ENCODE results near the gene SPOUT1.

The SPOUT1 gene

DNA sequence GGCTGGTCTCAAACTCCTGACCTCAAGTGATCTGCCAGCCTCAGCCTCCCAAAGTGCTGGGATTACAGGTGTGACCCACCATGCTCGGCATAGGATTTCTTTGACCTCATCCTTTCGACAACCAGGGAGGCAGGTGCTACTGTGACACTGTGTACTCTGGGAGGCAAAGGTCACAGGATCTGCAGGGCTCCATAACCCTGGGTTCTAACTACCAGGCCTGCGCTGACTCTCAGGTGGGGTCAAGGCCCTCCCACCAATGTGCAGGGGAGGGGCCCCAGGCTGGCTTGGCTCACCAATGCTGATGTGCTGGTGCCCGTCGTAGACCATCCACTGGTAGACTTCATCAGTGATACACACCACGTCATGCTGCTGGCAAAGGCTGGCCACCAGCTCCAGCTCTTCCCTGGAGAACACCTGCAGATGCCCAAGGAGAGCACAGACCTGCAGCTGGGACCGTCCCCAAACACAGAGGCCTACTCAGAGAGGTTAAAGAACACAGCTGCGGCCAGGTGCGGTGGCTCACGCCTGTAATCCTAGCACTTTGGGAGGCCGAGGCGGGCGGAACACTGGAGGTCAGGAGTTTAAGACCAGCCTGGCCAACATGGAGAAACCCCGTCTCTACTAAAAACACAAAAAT is 7.0 kb upstream of the SPOUT1 start:
- DNase-seq (ENCODE audit: low read depth, low spot score): no peak

GRCh38 chr9:128835246-128836210 is 5.9 kb upstream of the SPOUT1 start:
- DNase-seq (ENCODE audit: low read depth, low spot score): no peak

DNA sequence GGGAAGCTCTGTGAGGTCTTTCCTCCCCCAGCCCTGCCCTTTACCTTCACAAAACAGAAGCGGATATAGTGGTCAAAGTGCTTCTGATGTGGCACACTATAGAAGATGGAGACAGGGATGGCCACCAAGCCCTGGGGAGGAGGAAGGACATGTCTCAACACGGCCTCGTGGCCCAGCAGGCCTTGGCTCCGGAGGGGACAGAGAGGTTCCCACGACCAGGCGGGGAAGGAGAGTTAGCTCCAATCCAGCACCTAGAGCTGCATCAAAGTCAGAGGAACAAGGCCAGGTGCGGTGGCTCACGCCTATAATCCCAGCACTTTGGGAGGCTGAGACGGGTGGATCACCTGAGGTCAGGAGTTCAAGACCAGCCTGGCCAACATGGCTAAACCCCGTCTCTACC is 4.1 kb upstream of the SPOUT1 start:
- no peak for DNase-seq (ENCODE audit: low read depth, low spot score)

- no peak for DNase-seq (ENCODE audit: low read depth, low spot score)
Measured at GRCh38 chr9:128828719-128829452, 708 bp downstream of the SPOUT1 start.

DNA sequence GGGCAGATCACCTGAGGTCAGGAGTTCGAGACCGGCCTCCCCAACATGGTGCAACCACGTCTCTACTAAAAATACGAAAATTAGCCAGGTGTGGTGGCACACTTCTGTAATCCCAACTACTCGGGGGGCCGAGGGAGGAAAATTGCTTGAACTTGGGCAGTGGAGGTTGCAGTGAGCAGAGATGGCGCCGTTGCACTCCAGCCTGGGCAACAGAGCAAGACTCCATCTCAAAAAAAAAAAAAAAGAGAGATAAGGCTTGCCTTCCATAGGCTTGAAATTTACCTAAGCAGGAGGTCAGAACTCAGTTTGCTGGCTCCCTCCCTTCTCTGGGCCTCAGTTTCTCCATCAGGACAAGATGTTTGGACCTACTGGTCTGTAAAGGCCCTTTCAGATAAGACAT is 1.3 kb downstream of the SPOUT1 start:
- no peak for DNase-seq (ENCODE audit: low read depth, low spot score)

GRCh38 chr9:128825923-128826700 is 3.5 kb downstream of the SPOUT1 start:
- no peak for DNase-seq (ENCODE audit: low read depth, low spot score)

- DNase-seq (ENCODE audit: low read depth, low spot score): no peak
Measured at GRCh38 chr9:128824911-128825310, 4.7 kb downstream of the SPOUT1 start.

- DNase-seq (ENCODE audit: low read depth, low spot score): no peak
Measured at GRCh38 chr9:128823903-128824406, 5.6 kb downstream of the SPOUT1 start.

GRCh38 chr9:128823362-128823902 is 6.2 kb downstream of the SPOUT1 start:
- no peak for DNase-seq (ENCODE audit: low read depth, low spot score)

GRCh38 chr9:128822407-128823042 is 7.1 kb downstream of the SPOUT1 start:
- no peak for DNase-seq (ENCODE audit: low read depth, low spot score)

DNA sequence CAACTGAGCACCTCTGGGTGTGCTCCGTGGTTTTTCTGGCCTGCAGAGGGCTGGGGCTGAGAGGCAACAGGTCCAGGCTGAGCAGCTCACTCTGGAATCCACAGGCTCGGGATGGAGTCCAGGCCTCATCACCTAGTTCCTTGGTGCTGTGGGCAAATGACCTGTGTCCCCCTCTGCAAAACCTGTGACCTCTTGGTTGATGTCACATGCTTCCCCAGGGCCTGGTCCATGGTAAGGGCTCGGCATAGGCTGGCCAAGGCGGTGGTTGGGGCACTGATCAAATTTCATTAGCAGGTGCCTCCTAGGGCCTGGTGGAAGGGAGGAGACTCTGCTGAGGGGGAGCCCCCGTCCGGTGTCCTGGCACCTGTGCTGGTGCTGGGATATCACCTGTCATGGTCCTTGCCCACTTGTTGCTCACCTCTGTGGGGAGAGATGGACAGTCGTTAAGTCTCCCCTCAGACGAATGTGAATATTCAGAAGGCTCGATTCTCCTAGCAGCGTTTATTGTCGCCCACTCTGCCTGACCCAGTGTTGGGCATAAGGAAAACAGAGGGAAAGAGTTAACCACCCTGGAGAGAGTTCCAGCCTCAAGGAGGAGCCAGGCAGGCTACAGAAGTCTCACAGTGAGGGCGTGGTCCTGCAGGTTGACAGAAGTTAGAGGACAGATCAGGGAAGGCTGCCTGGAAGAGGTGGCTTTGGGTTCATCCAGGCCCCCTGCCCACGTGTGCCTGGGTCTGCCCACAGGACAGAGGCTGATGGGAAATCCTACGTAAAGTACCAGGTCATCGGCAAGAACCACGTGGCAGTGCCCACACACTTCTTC is 7.8 kb downstream of the SPOUT1 start:
- no peak for DNase-seq (ENCODE audit: low read depth, low spot score)

GRCh38 chr9:128820665-128821583 is 8.7 kb downstream of the SPOUT1 start:
- DNase-seq (ENCODE audit: low read depth, low spot score): no peak

DNA sequence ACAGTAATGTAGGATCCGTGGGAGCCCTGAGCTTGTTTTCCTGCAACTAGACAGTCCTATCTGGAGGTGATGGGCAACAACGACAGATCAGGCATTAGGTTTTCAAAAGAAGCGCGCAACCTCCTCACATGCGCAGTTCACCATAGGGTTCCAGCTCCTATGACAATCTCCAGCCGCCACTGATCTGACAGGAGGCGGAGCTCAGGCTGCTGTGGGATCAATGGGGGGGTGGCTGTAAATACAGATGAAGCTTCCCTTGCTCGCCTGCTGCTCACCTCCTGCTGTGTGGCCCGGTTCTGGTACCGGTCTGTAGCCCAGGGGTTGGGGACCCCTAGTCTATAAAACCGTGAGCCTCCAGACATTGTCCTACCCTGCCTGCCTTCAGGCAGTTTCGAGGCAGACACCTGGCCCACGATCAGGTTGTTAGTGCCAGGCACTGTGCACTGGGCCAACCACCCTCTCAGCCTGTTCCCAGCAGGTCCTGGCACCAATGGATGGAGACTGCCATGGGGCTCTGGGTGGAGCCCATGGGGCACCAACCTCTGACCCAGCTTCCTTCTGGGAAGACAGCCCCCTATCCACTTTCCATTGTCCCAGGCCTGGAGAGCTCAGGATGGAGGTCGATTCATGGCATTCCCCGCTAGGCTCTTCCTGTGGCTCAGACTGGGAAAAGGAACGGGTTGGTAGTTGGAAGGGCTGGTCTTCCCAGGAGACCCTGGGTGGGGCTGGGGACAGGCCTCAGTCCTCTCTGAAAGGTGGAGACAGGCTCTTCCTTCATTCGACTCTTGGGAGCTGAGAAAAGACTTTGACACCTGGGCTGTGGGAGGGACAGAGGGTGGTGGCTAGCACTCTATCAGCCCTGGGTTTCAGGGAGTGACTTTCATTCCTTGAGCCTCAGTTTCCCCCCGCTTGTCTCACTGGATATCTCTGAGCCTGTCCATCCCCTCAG is 9.6 kb downstream of the SPOUT1 start:
- no peak for DNase-seq (ENCODE audit: low read depth, low spot score)

- no peak for DNase-seq (ENCODE audit: low read depth, low spot score)
Measured at GRCh38 chr9:128818839-128819715, 10.5 kb downstream of the SPOUT1 start.

GRCh38 chr9:128818099-128818838 is 11.3 kb downstream of the SPOUT1 start, which contains the start of gene ENDOG:
Gene ENDOG, plus strand, starts transcription at chr9:128818500. Its CDS starts 185 bp downstream, at chr9:128818685.
- DNase-seq (ENCODE audit: low read depth, low spot score): peak; percentile 80

- no peak for DNase-seq (ENCODE audit: low read depth, low spot score)
Measured at GRCh38 chr9:128810873-128811272, 18.7 kb downstream of the SPOUT1 start.

All from iPS DF 19.7 (cell line).